CD4-positive, alpha-beta T cell treated with Interleukin-4 for 1 hour (primary cell): Measurements from ENCODE around the gene CDC14C.

ENCODE experiments used
- DNase-seq, 2 donors: peaks; one replicate each; pipeline ENCODE4 v3.0.0-alpha.2; 2020 to 2022

CDC14C gene

DNA sequence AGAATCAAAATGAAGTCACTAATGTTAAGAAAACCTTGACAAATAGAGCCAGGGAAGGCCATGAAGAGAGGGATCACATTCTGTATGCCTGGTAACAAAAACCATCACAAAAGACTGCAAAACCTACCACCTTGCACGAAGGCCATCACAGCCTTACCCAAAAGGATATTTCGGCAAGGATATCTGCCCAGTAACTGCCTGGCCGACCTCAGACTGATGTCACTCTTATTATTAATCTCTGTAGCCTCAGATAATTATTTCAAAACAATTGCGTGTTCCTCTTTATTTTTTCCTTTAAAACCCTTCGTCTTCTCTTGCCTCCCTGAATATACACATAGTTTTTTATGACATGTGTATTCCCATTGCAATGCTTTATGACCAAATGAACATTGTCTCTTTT lies 52.5 kb downstream of the CDC14C start:
- DNase-seq: no peak
